Suppressor macrophage treated with lipopolysaccharide for 4 hours (primary cell): ENCODE results near the gene PPP2CA.
A peak's percentile ranks its signal among the peaks of the same experiment; 100 is the strongest.
"Not testable (repeated sequence)": the region's sequence is repeated elsewhere in the genome, so short reads cannot be mapped to it uniquely, and the experiment has no call there.

Experiments
- DNase-seq: peaks from one replicate; pipeline ENCODE4 v3.0.0-alpha.2; 2020

PPP2CA gene

GRCh38 chr5:134225780-134226440 is at the start of gene PPP2CA:
TSS of gene PPP2CA (minus strand) at chr5:134226073. CDS start at chr5:134225861, 212 bp downstream.
- DNase-seq = peak; percentile 99

- DNase-seq = no peak
These were observed 47.9 kb upstream of the PPP2CA start for GRCh38 chr5:134273642-134274395.

DNA sequence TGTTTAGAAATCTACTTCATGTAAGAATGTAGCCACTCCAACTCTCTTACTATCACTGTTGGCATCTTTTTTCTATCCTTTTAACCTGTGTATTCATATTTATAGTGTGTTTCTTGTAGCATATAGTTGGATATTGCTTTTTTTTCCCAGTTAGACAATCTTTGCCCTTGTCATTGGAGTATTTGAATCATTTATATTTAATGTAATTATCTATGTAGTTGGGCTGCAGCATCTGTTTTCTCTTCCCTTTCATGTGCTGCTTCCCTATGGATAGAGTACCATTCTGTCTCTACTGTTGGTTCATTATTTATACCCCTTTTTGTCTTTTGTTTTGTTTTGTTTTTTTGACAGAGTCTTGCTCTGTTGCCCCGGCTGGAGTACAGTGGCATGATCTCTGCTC is 45.2 kb upstream of the PPP2CA start:
- no peak for DNase-seq

GRCh38 chr5:134268919-134269318 is 43.0 kb upstream of the PPP2CA start:
- no peak for DNase-seq

GRCh38 chr5:134268019-134268601 is 42.2 kb upstream of the PPP2CA start:
- no peak for DNase-seq

DNA sequence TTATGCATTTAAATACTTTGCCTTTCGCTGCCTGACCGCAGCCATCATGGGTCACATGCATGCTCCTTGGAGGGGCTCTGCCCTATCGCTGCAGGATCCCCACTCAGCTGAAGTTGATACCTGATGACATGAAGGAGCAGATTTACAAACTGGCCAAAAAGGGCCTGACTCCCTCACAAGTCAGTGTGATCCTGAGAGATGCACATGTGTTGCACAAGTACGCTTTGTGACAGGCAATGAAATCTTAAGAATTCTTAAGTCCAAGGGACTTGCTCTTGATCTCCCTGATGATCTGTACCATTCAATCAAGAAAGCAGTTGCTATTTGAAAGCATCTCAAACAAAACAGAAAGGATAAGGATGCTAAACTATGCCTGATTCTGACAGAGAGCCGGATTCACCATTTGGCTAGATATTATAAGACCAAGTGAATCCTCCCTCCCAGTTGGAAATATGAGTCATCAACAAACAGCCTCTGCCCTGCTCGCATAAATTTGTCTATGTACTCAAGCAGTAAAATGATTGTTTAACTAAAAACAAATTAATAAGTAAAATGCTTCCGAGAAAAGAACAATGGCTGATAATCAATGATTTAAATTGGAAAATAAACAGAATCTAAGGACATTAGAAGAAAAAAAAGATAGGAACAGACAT is 41.6 kb upstream of the PPP2CA start:
- no peak for DNase-seq

DNA sequence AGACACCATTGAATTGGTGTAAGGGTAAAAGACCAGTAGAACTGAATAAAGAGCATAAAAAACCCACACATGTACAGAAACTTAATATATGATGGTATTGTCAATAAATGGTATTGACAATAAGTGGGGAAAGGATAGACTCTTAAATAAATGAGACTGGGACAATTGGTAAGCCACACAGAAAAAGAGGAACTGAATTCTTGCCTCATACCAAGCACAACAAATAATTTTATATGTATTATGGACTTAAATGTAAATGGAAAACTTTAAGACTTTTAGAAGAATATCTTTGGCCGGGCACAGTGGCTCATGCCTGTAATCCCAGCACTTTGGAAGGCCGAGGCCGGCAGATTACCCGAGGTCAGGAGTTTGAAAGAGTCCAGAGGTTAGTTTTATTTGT is 37.9 kb upstream of the PPP2CA start:
- no peak for DNase-seq

DNA sequence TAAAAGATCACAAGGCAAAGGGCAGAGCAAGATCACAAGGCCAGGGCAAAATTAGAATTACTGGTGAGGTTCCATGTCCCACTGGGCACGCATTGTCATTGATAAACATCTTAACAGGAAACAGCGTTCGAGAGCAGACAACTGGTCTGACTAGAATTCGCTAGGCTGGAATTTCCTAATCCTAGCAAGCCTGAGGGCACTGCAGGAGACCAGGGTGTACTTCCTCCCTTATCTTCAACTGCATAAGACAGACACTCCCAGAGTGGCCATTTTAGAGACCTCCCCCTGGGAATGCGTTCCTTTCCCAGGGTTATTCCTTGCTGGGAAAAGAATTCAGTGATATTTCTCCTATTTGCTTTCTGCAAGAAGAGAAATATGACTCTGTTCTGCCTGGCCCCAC is 36.8 kb upstream of the PPP2CA start:
- DNase-seq = not testable (repeated sequence)

- DNase-seq = no peak
These were observed 33.0 kb upstream of the PPP2CA start for GRCh38 chr5:134258896-134259295.

DNA sequence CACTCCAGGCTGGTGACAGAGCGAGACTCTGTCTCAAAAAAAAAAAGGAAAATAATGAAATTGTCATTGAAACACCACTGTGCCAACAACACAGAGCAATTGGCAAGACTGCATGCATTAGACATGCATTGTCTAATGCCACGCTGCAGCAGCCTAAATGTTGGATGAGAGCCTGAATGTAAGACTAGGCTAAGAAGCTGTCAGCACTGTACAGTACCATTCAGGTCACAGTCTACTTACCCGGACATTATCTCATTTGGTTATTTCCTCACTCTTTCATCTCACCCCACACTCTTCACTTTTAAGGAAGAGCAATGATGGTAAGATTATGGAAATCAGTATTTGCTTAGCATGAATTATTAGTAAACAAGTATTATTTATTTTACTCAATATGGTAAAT is 31.3 kb upstream of the PPP2CA start:
- no peak for DNase-seq

- DNase-seq = no peak
These were observed 29.7 kb upstream of the PPP2CA start for GRCh38 chr5:134255418-134256150.

- not testable (repeated sequence) for DNase-seq
These were observed 27.7 kb upstream of the PPP2CA start for GRCh38 chr5:134253368-134254153.

- peak; percentile 81 for DNase-seq
These were observed 26.8 kb upstream of the PPP2CA start for GRCh38 chr5:134252671-134253070.

DNA sequence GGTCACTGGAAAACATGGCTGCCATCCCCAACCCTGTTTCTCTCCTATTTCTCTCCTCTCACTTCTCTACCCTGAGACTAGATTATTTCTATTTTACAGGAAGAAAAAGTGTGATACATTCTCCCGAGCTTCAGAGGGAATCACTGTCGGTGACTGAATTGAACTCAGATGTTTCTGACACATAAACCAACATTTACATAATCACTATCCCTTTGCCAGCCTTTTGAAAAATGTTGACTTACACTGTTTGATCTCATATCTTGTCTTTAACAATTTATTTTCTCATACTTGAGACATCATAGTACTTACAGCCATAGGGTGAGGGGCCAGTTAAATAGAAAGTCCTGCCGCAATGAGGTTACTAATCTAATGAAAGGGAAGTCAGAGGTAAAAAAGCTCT is 25.1 kb upstream of the PPP2CA start:
- peak; percentile 16 for DNase-seq

DNA sequence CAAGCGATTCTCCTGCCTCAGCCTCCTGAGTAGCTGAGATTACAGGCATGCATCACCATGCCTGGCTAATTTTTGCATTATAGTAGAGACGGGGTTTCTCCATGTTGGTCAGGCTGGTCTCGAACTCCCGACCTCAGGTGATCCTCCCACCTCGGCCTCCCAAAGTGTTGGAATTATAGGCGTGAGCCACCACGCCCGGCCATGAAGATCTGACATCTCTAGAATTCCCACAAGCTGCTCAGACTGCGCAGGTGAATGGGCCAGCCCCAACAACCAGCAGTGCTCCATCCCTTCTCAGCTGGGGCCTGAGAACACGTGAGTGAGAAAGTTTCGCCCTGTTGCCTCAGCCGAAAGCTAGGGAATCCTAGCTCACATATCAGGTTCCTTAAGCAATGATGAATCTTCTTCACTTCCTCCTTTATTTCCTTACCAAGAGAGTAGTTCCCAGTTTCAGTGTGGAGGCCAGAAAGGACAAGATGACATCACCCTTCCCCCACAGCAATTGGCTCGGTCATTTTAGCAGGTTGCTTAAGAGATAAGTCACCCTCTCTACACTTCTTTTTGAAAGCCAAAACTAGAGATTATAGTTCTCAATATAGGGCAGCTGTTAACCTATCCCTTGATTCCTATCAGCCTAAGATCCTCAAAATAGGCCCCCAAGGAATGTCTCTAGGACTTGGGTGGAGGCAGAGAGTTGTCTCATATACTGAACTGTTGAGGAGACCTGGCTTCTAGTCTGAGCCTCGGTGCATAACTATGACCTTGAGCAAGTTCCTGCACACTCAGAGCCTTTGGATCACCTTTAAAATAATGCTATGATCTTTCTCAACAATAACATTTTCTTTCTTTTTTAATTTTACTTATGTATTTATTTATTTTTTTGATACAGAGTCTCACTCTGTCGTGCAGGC is 23.9 kb upstream of the PPP2CA start:
- DNase-seq = peak; percentile 96

- DNase-seq = peak; percentile 32
These were observed 22.4 kb upstream of the PPP2CA start for GRCh38 chr5:134248256-134248655.

GRCh38 chr5:134247428-134248224 is 21.8 kb upstream of the PPP2CA start:
- DNase-seq = peak; percentile 19

DNA sequence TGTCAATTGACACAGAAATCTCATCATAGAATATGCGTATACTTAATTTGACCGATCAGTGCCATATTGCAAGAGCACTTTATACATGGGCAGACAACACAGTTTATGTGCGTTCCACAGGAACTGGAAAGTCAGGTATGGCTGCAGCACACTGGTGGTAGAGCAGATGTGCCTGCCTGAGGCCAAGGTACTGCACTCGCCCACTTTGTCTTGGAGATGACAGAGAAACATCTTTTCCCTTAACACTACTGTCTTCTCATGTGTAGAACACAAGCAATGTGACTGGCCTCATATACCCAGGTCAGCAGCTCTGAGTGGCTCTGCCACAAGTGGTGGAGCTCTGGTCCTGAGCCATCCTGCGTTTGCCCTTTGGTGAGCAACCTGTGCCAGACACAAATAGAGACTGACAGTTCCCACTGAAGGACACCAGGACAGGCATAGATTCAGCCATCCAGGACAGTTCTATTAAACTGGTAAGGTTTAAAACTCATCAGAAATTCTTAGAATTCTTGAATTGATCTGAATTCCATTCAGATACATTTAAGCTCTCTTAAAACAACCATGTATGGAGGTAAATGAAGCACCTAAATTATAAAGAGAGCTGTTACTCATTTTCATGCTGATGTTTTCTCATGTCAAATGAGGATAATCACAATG is 21.0 kb upstream of the PPP2CA start:
- DNase-seq = no peak

GRCh38 chr5:134245692-134246091 is 19.8 kb upstream of the PPP2CA start:
- DNase-seq = no peak
